GM19397 (cell line): Measurements from ENCODE around the gene CACNA1S.

Experiments
- ATAC-seq: cut with Tn5 transposase; IDR thresholded peaks from one replicate; pipeline ENCODE4 v1.9.1; 2021; ENCODE audit warnings: mild to moderate bottlenecking, moderate library complexity; ENCODE audit not compliant: unreplicated experiment

Gene CACNA1S

DNA sequence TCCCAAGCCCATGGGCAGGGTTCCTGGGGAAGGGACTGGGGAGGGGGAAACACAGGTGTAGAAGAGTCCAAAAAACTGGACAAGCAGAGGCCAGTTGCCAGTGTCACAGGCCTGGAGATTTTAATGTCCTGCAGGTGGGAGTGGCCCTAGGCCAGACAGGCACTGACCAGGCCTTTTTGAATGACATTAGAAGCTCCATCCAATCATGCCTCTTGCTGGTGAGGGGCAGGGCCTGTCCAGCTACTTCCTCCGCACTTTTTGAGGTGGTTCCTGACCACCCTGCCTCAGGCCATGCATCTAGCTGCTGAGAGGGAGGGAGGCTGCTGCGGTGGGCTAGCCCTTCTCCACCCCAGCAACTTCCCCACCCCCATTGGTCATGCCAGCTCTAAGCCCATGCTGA lies 72.8 kb downstream of the CACNA1S start:
- no peak for ATAC-seq

DNA sequence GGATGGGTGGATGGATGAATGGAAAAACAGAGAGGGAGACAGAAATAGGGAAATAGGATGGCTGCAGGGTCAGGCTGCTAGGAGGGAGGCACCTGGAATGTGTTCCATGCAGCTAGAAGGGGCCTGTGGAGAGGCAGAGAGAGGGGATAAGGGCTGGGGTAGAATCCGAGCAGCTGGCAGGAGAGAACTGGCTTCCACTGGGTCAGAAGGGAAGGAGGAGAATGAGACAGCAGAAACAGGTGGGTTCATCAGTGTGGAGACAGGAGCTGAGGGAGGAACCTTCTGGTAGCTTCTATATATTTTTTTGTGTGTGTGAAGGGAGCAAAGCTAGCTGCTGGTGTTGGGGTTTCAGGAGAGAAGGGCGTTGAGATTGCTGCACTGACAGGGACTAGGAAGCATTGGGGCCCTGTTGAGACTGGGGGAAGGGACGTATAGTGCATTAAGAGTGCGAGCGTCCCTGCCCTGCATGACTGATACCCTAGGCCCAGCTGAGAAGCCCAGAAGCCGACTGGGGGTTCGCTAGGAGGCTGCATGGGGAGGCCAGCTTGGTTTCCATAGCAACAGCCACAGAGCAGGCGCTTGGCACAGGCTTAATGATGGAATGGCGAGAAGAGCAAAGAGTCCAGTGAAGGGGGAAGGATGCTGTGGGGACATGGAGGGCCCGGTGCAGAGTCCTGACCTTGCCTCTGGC lies 73.9 kb downstream of the CACNA1S start:
- ATAC-seq = no peak

DNA sequence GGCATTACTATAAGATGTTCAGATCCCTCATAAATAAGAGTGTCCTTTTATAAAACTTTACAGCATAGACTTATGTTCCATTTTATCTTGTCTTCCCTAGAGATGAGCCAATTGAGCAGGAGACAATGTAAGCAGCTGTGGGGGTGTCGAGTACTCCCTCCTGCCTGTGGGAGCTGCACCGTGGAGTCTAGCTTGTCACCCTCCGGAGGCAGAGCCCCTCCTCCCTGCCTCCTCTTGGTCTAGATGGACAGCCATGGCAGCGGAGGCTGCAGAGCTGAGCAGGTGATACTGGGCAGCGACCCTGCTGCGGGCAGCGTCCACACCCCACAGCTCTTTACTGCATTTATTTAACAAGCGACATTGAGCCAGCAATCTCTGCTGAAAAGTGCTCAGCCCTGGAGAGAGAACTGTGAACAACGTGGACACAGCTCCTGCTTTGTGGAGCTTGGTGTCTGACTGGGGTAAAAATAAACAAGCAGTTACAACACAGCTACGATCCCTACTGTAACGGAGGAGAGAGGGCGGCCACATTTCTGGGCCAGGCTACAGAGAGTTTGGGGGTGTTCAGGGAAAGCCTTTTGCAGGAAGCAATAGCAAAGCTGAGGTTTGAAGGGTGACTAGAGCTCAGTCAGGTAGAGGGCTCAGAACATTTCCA lies 75.9 kb downstream of the CACNA1S start:
- ATAC-seq = no peak

DNA sequence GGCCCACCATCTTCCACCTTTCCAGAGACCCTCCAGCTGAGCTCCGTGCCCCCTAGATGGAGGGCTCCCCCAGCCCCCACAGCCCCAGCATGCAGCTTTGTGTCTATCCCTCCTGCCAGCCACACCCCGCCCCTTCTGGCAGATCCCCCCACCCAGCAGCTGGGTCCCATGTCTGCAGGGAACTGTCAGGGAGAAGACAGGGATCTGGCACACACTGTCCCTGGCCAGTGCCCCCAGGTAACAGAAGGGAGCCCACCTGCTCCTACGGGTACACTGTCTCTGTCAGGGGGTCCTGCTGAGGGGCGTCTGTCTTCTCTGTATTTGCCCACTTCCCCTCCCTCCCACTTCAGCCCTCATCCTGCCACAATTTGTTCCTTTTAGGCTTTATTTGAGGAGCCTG lies 77.6 kb downstream of the CACNA1S start:
- ATAC-seq = no peak

DNA sequence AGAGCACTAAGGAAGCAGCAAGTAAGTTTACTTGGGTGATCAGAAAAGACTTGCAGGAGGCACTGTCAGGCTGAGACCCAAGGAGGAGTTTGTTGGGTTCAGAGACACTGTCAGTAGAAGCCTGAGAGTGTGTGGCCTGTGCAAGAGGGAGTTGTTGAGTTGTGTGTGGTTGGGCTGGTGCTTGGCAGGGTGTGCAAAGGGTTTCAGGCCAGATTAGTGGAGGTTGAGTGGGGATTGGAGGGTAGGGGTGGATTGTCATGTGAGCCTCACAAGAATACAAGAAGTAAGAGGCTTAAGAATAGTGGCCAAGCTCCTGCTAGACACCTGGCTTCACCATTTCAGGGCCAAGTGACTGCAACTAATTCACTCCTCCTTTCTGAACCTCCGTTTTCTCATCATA lies 79.8 kb downstream of the CACNA1S start:
- ATAC-seq = no peak

DNA sequence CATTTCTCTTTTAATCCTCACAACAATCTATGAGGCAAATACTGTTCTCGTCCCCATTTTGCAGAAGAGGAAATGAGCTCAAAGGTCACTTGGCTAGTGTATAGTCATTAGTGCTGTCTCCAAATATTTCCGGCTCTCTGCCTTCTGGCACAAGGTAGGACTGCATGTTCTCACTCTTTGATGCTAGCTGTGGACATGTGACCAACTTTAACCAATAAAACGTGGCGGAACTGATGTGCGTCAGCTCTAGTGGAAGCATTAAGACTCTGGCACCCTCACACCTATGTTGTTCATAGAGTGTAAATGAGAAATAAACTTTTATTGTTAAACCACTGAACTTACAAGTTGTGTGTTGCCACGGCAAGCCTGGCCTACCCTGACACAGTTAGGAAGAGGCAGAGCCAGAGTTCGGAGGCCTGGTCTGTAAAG lies 83.8 kb downstream of the CACNA1S start:
- no peak for ATAC-seq

DNA sequence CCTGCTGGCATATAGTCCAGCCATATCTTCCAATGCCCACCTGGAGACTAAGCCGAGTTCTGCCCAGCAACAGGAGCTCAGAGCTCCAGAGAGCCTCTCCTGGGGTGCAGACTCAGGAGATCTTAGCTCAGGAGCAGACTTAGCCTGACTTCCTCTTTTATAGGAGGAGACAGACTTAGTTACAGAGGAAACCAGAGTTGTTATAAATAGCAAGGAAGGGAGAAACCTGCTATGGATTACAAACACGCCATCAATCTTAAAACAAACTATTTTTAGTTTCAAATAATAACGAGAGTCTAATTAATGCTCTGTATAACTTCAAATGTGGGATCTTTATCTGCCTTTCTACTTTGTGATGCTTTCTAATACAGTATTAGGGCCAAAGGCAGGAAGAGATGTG lies 85.4 kb downstream of the CACNA1S start:
- no peak for ATAC-seq

DNA sequence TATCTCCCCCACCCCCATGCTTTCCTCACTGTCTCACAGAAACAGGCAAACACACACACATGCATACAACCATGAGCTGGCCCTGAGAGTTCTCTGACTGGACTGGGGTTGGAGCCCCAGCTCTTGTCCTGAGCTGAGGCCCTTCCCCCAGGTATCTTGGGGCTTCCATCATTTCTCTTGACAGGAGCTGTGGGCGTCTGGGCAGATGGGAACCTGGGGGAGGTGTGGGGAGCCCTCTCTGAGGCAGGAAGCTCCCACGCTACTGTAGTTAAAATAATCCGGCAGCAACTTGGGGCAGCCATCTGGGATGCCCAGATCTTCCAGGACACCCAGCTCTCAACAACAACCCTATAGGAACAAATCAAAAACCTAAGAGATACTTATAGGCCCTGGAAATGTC lies 86.0 kb downstream of the CACNA1S start:
- ATAC-seq = no peak

DNA sequence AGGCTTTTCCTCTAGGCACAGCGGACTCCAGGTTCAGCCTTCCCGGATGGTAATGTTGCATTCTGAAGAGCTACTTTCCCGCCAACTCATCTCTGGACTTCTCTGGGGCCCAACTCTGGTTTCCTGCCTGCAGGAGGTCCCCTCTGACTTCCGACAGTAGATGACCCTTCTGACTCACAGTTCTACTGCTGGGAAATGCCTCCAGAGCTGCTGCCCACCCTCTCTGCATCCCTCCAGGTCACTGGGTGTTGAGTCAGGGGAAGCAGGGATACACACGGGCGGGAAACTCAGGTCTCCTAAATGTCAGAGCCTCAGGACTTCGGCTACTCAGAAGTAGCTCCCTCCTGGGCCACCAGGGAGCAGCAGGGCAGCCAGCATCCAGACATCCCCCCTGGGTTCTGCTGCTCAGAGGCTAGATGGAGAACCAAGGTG lies 86.6 kb downstream of the CACNA1S start:
- ATAC-seq = no peak

DNA sequence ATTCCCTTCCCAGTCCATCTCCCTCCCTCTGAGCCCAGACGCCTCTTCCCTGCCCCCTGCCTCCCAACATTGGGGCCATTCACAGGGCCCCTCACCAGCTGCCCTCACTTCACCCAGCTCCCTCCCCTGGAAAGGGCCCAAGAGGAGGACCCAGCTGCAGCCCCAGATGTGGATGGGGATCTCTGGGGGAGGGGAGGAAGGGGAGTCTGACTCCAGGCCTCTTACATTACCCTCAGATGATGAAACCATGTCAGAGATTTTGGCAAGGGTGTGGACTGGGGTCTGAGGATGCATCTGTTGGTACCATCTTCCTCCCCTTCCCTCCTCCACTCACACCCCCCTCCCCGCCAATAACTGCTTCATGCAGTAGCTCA lies 87.6 kb downstream of the CACNA1S start:
- ATAC-seq = no peak

DNA sequence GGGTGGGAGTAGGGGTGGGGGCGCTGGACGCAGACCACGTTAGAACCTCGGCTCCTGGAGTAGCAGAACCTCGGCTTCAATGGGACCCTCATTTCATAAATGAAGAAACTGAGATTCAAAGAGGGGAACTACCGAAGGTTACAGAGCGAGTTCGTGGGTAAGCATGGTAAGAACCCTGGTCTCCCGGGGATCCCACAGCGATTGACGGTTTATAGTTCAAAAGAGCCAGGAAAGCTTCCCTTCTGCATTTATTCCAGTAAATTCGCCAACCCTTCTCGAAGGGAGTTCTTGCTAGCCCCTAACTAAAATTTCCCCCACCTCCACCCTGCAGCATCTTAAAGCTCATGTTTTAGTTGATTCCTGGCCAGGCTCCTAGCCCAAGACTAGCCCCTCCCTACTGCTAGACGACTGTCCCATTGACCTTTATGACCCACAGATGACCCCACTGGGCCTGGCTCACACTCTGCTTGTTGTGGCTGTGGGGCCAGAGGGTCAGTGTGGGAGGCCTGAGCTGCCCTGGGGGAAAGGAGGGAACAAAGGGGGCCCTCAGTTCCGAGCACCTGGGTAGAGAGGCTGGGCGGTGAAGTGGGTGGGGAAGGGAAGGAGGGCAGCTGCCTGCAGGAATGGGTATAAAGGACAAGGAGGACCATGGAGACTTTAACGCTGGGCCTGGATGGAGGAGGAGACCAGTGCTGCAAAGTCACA lies 88.2 kb downstream of the CACNA1S start:
- ATAC-seq = no peak

DNA sequence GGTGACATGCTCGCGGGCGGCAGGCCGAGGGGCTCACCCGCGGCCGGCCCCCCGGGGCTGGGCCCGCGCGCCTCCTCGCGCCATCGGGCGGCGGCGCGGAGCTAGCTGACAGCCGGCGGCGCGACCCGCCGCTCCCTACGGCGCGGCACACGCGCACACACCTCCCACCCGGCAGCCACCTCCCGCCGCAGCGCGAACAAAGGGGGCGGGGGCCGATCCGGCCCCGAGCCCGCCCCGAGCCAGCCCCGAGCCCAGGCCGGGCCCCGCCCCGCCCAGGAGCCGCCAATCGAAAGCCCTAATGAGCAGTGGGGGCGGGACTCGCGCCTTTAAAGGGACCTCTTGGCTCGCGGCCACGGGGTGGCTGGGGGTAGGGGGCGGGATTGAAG lies 88.7 kb downstream of the CACNA1S start, which contains the start of gene KIF21B:
TSS of gene KIF21B (minus strand) at position 198 of the 386 bp plus-strand sequence. CDS start 331 bp downstream, outside the sequence.
- peak; percentile 65 for ATAC-seq

DNA sequence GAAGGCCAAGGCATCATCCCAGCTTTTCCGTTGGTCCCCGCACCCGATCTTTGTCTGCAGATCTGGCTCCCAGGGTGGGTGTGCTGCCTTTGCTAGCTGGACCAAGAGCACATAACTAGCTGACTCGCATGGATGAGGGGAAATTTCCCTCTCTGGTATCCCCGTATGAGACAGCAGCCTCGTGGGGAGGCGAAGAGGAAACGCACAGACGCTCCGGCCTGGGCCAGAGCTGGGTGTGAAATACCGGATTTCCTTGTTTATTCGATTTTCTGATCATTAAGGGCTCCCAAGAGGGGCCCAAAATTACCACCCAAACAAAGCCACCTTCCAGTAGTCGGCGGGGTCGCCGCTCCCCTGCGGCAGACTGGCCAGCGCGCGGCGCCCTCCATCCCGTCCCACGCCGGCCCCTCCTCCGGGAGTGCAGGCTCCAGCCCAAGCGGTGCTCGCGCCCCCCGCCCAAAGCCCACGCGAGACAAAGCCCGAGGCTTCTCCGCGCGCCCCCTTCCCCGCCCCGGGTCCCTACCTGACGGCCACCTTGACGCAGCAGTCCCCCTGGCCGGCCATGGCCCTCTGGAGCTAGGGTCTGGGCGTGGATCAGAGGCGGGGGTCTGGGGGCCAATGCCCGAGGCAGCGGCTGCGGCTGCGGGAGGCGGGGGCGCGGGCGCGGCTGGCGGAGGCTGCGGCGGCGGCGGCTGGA lies 89.3 kb downstream of the CACNA1S start:
- peak; percentile 4 for ATAC-seq

DNA sequence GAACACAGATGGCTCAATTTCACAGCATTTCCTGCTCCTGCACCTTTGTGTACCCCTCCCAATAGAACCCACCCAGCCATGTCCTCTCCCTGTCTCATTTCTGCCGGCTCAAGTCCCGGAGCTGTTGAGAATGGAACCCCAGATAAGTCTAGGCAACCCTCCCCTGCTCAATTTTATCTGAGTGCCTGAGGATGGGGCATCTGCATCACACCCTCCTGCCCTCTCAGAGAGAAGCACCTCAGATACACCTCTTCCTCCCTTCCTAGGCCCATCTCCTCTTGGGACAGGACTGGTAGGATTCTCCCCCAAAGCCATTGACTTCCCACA lies 89.8 kb downstream of the CACNA1S start:
- no peak for ATAC-seq

DNA sequence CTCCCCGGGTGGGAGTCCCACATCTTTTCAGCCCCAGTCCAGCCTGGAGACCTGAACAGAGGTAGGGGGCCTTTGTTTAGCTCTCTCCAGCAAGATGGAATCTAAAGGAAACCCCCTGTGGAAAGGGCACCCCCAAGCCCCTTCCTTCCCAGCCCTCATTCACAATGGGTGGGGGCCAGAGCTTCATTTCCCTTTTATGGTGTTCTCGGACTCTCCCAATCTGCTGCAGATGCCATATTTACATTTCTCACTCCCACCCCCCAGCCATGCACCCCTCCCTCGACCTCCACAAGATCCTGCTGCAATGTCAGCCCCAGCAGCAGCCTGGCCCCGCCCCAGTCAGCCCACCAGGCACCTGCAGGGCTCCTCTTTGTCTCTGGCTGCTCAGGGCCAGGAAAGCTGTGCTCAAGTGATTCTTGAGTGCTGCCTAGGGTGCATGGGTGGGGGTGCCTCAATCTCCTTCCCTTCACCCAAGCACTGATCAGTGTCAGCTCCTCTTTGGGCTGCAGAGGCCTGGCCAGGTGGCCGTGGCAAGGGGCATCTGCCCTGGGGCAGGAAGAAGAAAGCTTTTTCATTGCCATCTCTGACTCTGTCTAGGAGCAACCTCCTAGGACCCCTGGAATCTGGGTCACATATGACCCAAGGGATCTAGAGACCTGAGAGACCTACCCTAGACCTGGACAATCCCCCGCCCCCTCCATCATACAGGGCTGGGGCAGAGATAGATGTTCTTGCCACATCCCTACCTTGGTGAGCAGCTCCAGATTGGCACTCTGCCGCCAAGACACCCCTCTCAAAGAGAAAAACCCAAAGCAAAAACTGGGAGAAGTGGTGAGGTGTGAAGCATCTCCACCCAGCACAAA lies 90.4 kb downstream of the CACNA1S start:
- no peak for ATAC-seq

DNA sequence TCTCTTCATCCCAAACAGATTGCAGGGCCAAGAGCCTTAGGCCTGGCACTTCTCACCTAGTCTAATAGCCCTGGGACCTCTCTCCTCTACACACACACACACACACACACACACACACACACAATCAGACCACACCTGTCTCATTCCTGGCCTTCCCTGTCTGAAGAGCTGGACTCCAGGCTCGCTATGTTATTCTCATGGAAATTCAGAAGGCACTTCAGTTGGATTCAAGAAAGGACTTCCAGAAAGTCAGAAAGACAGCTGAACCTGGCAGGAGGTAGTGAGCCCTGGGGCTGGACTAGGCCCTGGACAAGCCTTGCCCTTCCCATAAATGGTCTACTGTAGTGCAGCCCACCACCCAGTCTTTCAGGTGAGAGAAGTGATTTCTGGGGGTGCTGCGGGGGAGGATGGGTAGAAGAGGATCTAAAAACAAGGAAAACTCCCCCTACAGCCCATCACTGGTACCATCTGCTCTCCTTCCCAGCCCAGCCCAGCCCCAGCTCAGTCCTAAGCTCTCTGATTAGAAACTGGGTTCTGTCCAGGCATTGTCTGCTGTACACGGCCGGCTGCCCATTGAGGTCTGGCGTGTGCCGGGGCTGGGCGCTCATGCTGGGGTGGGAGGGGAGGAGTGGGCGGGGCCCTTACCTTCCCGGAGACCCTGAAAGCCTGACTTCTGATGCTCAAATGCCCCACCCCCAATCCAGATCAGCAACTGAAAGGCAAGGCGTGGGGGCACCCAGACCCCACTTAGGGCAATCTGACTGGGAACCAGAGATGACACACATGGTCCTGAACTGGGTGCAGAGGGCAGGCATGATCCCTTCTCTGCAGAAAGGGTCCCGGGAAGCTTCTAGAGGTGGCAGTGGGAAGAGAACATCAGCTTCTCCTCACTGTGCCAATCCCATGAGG lies 91.3 kb downstream of the CACNA1S start:
- ATAC-seq = no peak

DNA sequence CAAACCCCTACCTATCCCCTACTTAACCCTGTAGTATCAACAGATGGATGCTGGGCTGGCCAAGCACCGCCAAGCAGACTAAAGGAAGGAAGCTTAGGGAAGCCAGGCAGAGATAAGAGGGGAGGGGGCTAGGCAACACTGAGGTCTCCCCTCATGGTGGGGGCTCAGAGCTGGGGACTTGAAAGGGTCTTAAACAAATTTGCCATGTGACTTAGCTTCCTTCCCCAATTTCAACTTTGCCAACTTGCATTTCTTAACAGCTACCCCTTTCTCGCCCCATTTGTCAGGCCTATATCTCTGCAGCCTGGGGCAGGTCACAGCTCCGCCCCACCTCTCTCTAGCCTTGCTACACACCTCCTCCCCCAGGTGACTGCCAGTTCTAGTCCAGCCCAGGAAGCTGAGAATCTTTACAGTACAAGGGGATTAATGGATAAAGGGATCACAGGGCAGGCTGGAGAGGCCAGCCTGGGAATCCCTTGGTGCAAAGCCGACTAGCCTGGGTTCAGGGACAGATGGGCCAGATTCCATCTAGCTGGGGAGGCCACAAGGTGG lies 92.1 kb downstream of the CACNA1S start:
- ATAC-seq = no peak

DNA sequence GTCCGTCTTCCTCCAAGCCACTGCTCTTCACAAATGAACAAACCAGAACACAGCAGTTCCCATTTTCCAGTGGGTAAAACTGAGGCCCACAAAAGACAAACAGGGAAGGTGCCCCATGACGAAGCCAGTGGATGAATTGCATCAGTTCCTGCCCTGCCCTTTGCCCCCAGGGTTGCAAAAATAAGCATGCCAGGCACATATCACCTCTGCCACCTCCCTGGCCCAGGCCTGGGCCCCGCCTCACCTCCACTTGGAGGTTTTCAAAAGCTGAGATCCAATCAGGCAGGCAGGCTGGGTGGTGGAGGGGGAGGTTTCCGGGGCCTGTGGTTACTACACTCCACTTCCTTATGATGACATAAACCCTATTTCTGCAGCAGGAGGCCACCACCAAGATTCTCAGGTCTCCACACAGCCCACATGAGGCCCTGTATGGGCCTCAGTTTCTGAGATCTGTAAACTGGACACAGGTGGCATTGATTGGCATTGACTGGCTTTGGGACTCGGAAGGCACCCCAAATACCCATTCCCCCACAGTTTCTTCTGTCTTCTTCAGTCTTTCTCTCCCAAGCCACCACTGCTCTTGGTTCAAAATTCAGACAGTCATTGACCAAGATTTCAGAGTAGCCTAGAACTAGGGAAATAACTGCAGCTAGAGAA lies 92.8 kb downstream of the CACNA1S start:
- peak; percentile 46 for ATAC-seq

DNA sequence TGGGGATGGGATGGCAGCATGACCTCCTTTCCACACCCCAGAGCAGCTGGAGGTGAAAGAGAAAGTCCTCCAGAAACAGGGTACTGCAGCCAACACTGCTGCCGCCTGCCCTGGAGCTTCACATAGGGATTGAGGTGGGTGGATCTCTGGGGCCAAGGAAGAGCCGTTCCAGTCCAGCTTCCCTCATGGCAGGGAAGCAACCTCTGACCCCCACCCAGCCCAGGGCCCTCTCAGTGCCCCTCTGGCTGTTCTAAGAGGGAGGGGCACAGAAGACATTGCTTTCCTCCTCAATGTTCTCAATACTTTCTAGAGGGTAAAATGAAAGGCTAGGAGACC lies 94.4 kb downstream of the CACNA1S start:
- ATAC-seq = no peak
